GM10266 (cell line): ENCODE data around the gene MCF2L2.
A peak's percentile ranks its signal among the peaks of the same experiment; 100 is the strongest.

ENCODE experiments used
- DNase-seq: peaks from one replicate; pipeline ENCODE4 v3.0.0; 2012; ENCODE audit errors: extremely low spot score
- TF ChIP-seq, protein P1 (sequence below): IDR thresholded peaks from 2 replicates; pipeline ENCODE4 v1.5.1; 2012; ENCODE audit warnings: mild to moderate bottlenecking, low read depth; ENCODE audit not compliant: control insufficient read depth, insufficient read depth; ENCODE audit errors: missing control alignments

MCF2L2 gene

GRCh38 chr3:183260167-183260904 lies 168.1 kb downstream of the MCF2L2 start:
- TF ChIP-seq, protein P1, sequence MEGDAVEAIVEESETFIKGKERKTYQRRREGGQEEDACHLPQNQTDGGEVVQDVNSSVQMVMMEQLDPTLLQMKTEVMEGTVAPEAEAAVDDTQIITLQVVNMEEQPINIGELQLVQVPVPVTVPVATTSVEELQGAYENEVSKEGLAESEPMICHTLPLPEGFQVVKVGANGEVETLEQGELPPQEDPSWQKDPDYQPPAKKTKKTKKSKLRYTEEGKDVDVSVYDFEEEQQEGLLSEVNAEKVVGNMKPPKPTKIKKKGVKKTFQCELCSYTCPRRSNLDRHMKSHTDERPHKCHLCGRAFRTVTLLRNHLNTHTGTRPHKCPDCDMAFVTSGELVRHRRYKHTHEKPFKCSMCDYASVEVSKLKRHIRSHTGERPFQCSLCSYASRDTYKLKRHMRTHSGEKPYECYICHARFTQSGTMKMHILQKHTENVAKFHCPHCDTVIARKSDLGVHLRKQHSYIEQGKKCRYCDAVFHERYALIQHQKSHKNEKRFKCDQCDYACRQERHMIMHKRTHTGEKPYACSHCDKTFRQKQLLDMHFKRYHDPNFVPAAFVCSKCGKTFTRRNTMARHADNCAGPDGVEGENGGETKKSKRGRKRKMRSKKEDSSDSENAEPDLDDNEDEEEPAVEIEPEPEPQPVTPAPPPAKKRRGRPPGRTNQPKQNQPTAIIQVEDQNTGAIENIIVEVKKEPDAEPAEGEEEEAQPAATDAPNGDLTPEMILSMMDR = no peak

DNA sequence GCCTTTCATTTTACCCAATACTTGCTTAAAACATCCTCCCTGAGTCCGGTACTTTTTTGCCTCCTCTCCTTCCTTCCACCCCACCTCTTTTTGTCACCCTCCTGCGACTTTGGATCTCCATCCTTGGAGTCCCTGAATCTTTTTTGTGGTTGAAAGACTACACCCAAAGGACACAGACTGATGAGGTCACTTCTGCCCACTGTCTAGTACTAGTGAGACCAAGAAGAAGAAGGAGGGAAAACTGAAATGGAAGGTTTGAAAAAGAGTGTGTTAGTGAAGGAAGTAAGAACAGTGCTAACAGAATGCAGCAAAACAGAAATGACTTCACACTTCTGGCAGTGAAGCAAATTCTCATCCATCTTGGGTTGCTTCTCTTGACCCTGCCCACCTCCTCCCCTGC lies 168.8 kb downstream of the MCF2L2 start:
- TF ChIP-seq, protein P1 = no peak
- no peak for DNase-seq

More at GRCh38 chr3:183260167-183260904, 168.1 kb downstream of the MCF2L2 start:
- no peak for DNase-seq

GRCh38 chr3:183259087-183259486 lies 169.3 kb downstream of the MCF2L2 start:
- no peak for DNase-seq
- TF ChIP-seq, protein P1 = no peak

DNA sequence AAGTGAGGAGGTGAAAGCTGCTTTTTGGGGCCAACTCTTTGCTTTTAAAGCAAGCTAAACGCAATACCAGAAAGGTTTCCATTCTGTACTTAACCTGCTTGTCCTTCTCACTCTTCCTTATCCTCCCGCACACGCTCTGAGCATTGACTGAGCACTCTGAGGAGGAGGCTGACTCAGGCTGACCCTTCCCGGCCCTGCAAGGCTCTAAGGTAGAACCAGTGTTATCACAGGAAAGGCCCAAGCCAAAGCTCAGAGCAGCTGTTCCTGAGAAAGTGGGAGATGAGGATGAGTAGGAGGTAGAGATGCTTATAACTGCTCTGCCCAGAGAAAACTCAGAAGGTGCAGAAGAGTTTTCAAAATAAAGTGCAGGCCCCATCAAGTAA lies 173.1 kb downstream of the MCF2L2 start:
- TF ChIP-seq, protein P1 = no peak
- no peak for DNase-seq

DNA sequence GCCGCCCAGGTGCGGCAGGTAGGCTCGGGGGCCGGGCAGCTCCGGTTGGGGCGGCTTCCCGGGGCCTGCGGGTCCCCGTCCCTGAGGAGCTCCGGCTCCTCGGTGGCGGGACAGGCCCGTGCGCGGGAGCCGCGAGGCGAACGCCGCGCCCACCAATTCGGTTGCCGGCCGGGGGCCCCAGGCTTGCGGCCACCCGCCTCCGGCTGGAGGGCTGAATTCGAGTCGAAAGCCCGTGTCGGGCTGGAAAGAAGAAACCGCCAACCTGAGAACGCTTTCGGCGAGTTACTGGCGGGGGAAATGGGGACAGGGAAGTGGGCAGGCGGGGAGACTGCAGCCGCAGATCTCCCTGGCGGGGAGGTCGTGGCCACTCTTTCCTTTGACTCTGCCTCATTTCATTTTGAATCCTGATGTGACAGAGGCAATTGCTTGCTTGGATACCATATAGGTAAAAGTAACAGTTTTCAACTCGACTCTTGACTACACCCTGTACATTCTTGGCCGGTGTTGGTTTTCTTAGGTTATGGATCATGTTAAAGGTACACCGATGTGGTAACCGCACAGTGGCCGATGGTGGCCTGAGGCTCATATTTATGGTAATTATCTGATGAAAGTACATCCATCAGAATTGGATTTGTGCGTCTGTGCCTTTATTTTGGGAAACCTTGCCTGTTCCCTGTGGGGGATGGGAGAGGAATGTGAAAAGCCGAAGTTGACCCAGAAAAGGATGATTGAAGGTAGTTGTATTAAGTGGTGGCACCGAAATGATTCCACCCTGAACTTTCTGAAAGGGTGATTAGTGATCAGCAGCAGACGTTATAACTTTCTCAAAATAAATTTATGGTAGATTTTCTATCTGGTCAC lies 173.7 kb downstream of the MCF2L2 start:
- no peak for DNase-seq
- TF ChIP-seq, protein P1 = no peak

GRCh38 chr3:183253528-183254486 lies 174.6 kb downstream of the MCF2L2 start:
- TF ChIP-seq, protein P1 = peak; percentile 40
- DNase-seq = peak; percentile 65
